Mesendoderm (in vitro differentiated cells): ENCODE data around the gene PLA2G4A.

Source experiments
- DNase-seq: peaks from one replicate; pipeline ENCODE4 v3.0.0; 2013
- H2AK5ac ChIP-seq: 2 replicates; pipeline ENCODE4 v1.6.1; 2013; ENCODE audit warnings: low read length, inconsistent platforms
- H2BK120ac ChIP-seq: 2 replicates; pipeline ENCODE4 v1.6.1; 2013; ENCODE audit warnings: low read depth, mild to moderate bottlenecking, low read length, moderate library complexity, mixed read lengths
- H2BK15ac ChIP-seq: replicated peaks from 2 replicates; pipeline ENCODE4 v1.6.1; 2013; ENCODE audit warnings: low read depth, mild to moderate bottlenecking, moderate library complexity
- H2BK5ac ChIP-seq: 2 replicates; pipeline ENCODE4 v1.6.1; 2013; ENCODE audit warnings: low read length, inconsistent platforms
- H3K18ac ChIP-seq: 2 replicates; pipeline ENCODE4 v1.6.1; 2013; ENCODE audit warnings: mild to moderate bottlenecking, low read length, mixed read lengths
- H3K23ac ChIP-seq: one replicate; pipeline ENCODE4 v1.6.1; 2013; ENCODE audit warnings: low read length
- H3K27ac ChIP-seq: 2 replicates; pipeline ENCODE4 v1.5.1; 2013; ENCODE audit warnings: low read depth, mild to moderate bottlenecking, inconsistent platforms, low read length, moderate library complexity
- H3K27me3 ChIP-seq: 2 replicates; pipeline ENCODE4 v1.6.1; 2013; ENCODE audit warnings: low read length, control low read depth, mild to moderate bottlenecking, inconsistent platforms; ENCODE audit not compliant: insufficient read depth, poor library complexity
- H3K36me3 ChIP-seq: 2 replicates; pipeline ENCODE4 v1.6.1; 2013; ENCODE audit warnings: low read length, inconsistent platforms; ENCODE audit not compliant: control insufficient read depth, insufficient read depth
- H3K4ac ChIP-seq: one replicate; pipeline ENCODE4 v1.6.1; 2013; ENCODE audit warnings: low read depth, mild to moderate bottlenecking, low read length, moderate library complexity
- H3K4me1 ChIP-seq: 2 replicates; pipeline ENCODE4 v1.6.1; 2013; ENCODE audit warnings: low read depth, low read length, inconsistent platforms; ENCODE audit not compliant: control insufficient read depth
- H3K4me2 ChIP-seq: 2 replicates; pipeline ENCODE4 v1.6.1; 2013; ENCODE audit warnings: low read length
- H3K4me3 ChIP-seq: 2 replicates; pipeline ENCODE4 v1.5.1; 2013; ENCODE audit warnings: mild to moderate bottlenecking, low read length
- H3K56ac ChIP-seq: one replicate; pipeline ENCODE4 v1.6.1; 2013; ENCODE audit warnings: low read length
- H3K79me1 ChIP-seq: 2 replicates; pipeline ENCODE4 v1.6.1; 2013; ENCODE audit warnings: low read length, inconsistent platforms
- H3K79me2 ChIP-seq: 2 replicates; pipeline ENCODE4 v1.6.1; 2013; ENCODE audit warnings: mild to moderate bottlenecking, low read length; ENCODE audit not compliant: control insufficient read depth, insufficient read depth
- H3K9ac ChIP-seq: 2 replicates; pipeline ENCODE4 v1.6.1; 2013; ENCODE audit warnings: low read length, inconsistent platforms
- H4K5ac ChIP-seq: one replicate; pipeline ENCODE4 v1.6.1; 2013; ENCODE audit warnings: low read length
- H4K8ac ChIP-seq: one replicate; pipeline ENCODE4 v1.6.1; 2013; ENCODE audit warnings: low read depth, mild to moderate bottlenecking, control low read depth, low read length, moderate library complexity
- WGBS: extraction: QIAGEN DNeasy Blood & Tissue Kit; methylation state at CpG from one replicate; pipeline ENCODE4 v1.1.7; 2013; ENCODE audit warnings: low lambda C conversion rate, missing lambda C conversion rate; ENCODE audit not compliant: insufficient coverage; ENCODE audit errors: extremely low coverage; 5-methylcytosine and 5-hydroxymethylcytosine counted together

PLA2G4A gene

DNA sequence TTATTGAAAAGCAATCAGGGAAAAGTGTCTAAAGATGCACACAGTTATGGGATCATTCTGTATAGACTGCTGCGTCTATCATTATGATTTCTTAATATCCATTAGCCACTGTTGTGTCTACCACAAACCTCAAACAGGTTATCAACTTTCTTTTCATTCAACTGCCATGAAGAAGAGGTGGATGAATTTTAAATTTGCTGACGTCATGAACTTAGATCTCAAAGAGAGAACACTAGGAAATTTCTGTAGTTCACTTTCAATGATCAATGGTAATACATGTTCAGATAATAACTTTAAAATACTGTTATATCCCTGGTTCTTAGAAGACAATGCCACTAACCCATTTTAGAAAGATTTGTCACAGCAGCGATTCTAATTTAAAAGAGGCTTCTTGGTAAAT, 6.7 kb downstream of the PLA2G4A start:
- no peak overlapping the region for H2BK120ac ChIP-seq
- H3K23ac ChIP-seq = no peak overlapping the region
- H2AK5ac ChIP-seq = no peak overlapping the region
- H4K8ac ChIP-seq = no peak overlapping the region
- H3K4ac ChIP-seq = no peak overlapping the region
- H3K4me1 ChIP-seq = no peaks in the 10 kb centered on the region
- H3K36me3 ChIP-seq = no peaks in the 10 kb centered on the region
- H2BK5ac ChIP-seq = no peak overlapping the region
- H3K79me1 ChIP-seq = no peaks in the 10 kb centered on the region
- H4K5ac ChIP-seq = no peak overlapping the region
- H3K79me2 ChIP-seq = no peaks in the 10 kb centered on the region
- H2BK15ac ChIP-seq = no peak overlapping the region
- no peak overlapping the region for H3K27ac ChIP-seq
- no peak overlapping the region for H3K9ac ChIP-seq
- no peak overlapping the region for H3K18ac ChIP-seq
- no peak overlapping the region for H3K4me2 ChIP-seq
- WGBS = no CpG with 5 or more reads among the region's 3 CpGs
- H3K27me3 ChIP-seq = no peaks in the 10 kb centered on the region
- DNase-seq = no peak
- no peak overlapping the region for H3K4me3 ChIP-seq
- no peak overlapping the region for H3K56ac ChIP-seq

DNA sequence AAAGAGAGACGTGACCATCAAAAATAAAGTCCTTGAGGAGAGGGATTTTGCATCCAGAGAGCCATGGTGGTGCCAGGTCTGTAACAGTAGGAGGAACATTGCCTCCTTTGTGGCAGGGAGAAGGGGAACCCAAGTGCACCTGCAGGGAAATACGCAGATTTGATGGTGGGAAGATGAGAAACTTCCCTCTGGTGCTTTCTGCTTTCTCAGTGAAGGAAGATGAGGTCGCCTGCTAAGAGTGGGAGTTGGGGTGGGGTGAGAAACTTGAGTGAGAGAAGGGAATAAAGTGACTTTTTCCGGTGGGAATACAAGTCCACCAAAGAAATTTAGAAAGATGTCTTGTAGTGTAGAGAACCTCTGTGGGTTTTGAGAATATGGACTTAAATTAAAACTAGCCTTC, 9.1 kb downstream of the PLA2G4A start:
- Histone ChIP-seq H3K27me3 (no peaks in the 10 kb centered on the region), H3K4me1 (no peaks in the 10 kb centered on the region), H3K79me1 (no peaks in the 10 kb centered on the region), H4K5ac (no peak overlapping the region), H2BK5ac (no peak overlapping the region), H4K8ac (no peak overlapping the region), H3K18ac (no peak overlapping the region), H3K9ac (no peak overlapping the region), H3K79me2 (no peaks in the 10 kb centered on the region), H2BK15ac (no peak overlapping the region), H2AK5ac (no peak overlapping the region), H3K4me3 (no peak overlapping the region), H2BK120ac (no peak overlapping the region), H3K4ac (no peak overlapping the region), H3K23ac (no peak overlapping the region), H3K56ac (no peak overlapping the region), H3K27ac (no peak overlapping the region), H3K4me2 (no peak overlapping the region), H3K36me3 (no peaks in the 10 kb centered on the region)
- DNase-seq = no peak
- no CpG with 5 or more reads among the region's 4 CpGs for WGBS

DNA sequence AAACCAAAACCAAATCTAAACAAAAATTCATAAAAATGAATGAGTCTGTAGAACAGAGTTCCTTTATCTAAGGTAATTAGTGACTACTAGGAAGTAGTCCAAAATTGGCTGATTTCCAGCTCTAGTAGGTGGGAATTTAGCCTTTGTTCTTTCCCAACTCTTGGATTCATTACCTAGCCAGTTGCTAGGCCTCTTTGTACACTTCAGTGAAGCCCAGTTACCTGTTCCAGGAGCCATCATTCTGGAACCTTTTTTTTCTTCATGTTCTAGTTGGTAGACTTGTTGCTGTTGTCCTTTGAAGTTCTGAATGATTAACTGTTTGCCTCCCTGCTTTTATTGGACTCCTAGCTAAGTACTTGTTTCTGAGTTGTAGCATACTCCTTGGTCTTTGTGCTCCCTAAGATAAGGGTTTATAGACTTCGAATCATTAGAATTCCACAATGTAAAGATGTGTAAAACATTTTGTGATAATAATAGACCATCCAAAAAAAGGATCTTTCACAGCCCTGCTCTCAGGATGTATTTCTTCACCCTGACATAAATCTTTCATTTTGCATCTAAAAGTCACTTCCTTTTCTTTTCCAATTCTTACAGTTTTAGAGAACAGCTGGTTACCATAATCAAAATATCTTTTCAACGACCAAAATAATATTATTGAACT, 9.8 kb downstream of the PLA2G4A start:
- H3K9ac ChIP-seq = no peak overlapping the region
- H3K79me1 ChIP-seq = no peaks in the 10 kb centered on the region
- no peak overlapping the region for H3K27ac ChIP-seq
- no peaks in the 10 kb centered on the region for H3K4me1 ChIP-seq
- no peak overlapping the region for H4K8ac ChIP-seq
- no peak overlapping the region for H3K18ac ChIP-seq
- H3K79me2 ChIP-seq = no peaks in the 10 kb centered on the region
- H3K56ac ChIP-seq = no peak overlapping the region
- H3K36me3 ChIP-seq = no peaks in the 10 kb centered on the region
- no peak for DNase-seq
- H2BK120ac ChIP-seq = no peak overlapping the region
- H3K4me2 ChIP-seq = no peak overlapping the region
- no peak overlapping the region for H2BK15ac ChIP-seq
- 100% methylated on average over 1 of the region's 2 CpGs for WGBS
- no peak overlapping the region for H2BK5ac ChIP-seq
- no peaks in the 10 kb centered on the region for H3K27me3 ChIP-seq
- H3K4me3 ChIP-seq = no peak overlapping the region
- H4K5ac ChIP-seq = no peak overlapping the region
- H3K23ac ChIP-seq = no peak overlapping the region
- H2AK5ac ChIP-seq = no peak overlapping the region
- H3K4ac ChIP-seq = no peak overlapping the region

DNA sequence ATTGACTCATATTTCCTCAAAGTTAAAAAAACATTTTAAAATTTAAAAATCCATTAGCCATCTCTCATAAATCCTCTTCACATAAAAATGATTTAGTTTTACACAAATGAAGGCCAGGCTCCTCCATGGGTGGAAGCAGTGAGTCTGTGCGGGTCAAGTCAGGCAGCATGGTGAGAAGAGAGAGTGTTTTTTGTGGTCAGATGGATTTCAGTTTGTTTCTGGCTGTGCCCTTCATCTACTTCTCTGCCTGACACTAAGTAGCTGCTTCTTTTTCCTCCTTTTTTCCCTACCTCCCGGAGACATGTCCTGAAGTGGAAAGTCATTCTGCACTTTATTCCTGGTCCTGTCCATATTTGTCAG, 10.3 kb downstream of the PLA2G4A start:
- no CpG with 5 or more reads among the region's 2 CpGs for WGBS
- H3K4me2 ChIP-seq = no peak overlapping the region
- H3K36me3 ChIP-seq = no peaks in the 10 kb centered on the region
- no peaks in the 10 kb centered on the region for H3K79me1 ChIP-seq
- no peak overlapping the region for H2BK5ac ChIP-seq
- H3K23ac ChIP-seq = no peak overlapping the region
- H3K18ac ChIP-seq = no peak overlapping the region
- no peak overlapping the region for H2BK15ac ChIP-seq
- H4K5ac ChIP-seq = no peak overlapping the region
- H2AK5ac ChIP-seq = no peak overlapping the region
- no peak overlapping the region for H3K4ac ChIP-seq
- H2BK120ac ChIP-seq = no peak overlapping the region
- H4K8ac ChIP-seq = no peak overlapping the region
- no peaks in the 10 kb centered on the region for H3K79me2 ChIP-seq
- H3K9ac ChIP-seq = no peak overlapping the region
- no peak for DNase-seq
- no peak overlapping the region for H3K27ac ChIP-seq
- H3K4me3 ChIP-seq = no peak overlapping the region
- no peaks in the 10 kb centered on the region for H3K4me1 ChIP-seq
- no peaks in the 10 kb centered on the region for H3K27me3 ChIP-seq
- H3K56ac ChIP-seq = no peak overlapping the region

DNA sequence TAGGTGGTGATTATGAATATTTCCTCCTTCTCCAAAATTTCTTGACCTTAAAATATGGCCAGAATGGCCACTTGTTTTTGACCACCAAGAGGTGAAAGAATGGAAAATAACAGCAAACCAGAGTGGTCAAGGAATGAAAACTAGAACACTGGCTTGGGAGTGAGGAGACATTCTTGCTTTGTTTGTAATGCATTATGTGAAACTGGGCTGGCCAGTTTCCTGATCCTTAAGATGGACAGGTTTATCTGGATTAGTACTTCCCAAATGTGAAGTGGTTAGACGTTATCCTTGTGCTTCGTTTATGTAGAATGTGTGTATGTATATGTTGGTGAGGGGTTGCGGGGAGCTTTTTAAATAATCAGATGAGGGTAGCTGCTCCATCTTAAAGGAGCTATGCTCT, 12.8 kb downstream of the PLA2G4A start:
- WGBS = no CpG with 5 or more reads among the region's 3 CpGs

DNA sequence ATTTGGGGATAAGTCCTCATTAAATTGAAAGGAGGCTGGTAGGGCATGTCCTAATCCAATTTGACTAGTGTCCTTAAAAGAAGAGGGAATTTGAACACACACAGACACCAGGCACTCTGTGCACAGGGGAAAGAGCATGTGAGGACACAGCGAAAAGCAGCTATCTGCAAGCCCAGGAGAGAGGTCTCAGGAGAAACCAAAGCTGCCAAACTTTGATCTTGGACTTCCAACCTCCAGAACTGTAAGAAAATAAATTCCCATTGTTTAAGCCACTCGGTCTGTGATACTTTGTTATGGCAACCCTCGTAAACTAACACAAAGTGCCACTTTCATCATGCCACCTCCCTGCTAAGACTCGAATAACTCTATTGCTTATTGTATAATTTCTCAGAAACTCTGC, 13.8 kb downstream of the PLA2G4A start:
- no peak for DNase-seq
- H3K4me2 ChIP-seq = no peak overlapping the region
- no peak overlapping the region for H3K23ac ChIP-seq
- H3K27ac ChIP-seq = no peak overlapping the region
- no peaks in the 10 kb centered on the region for H3K4me1 ChIP-seq
- H3K56ac ChIP-seq = no peak overlapping the region
- no peak overlapping the region for H2BK15ac ChIP-seq
- H3K18ac ChIP-seq = no peak overlapping the region
- no peak overlapping the region for H4K5ac ChIP-seq
- no peaks in the 10 kb centered on the region for H3K27me3 ChIP-seq
- no peaks in the 10 kb centered on the region for H3K79me1 ChIP-seq
- no CpG with 5 or more reads among the region's 4 CpGs for WGBS
- H3K4me3 ChIP-seq = no peak overlapping the region
- no peak overlapping the region for H3K4ac ChIP-seq
- no peak overlapping the region for H2BK5ac ChIP-seq
- no peak overlapping the region for H2BK120ac ChIP-seq
- H2AK5ac ChIP-seq = no peak overlapping the region
- no peaks in the 10 kb centered on the region for H3K79me2 ChIP-seq
- H3K36me3 ChIP-seq = no peaks in the 10 kb centered on the region
- no peak overlapping the region for H4K8ac ChIP-seq
- no peak overlapping the region for H3K9ac ChIP-seq

More for the DNA sequence above, 12.8 kb downstream of the PLA2G4A start:
- Histone ChIP-seq H3K9ac (no peak overlapping the region), H4K8ac (no peak overlapping the region), H4K5ac (no peak overlapping the region), H2AK5ac (no peak overlapping the region), H3K56ac (no peak overlapping the region), H2BK5ac (no peak overlapping the region), H3K4me2 (no peak overlapping the region), H3K4ac (no peak overlapping the region), H3K36me3 (no peaks in the 10 kb centered on the region), H3K27ac (no peak overlapping the region), H3K4me1 (no peaks in the 10 kb centered on the region), H3K27me3 (no peaks in the 10 kb centered on the region), H2BK15ac (no peak overlapping the region), H2BK120ac (no peak overlapping the region), H3K18ac (no peak overlapping the region), H3K79me1 (no peaks in the 10 kb centered on the region), H3K4me3 (no peak overlapping the region), H3K23ac (no peak overlapping the region), H3K79me2 (no peaks in the 10 kb centered on the region)
- no peak for DNase-seq
